GM12878 (cell line): ENCODE measurements around the gene ADPRS.

ENCODE experiments used
- CEBPB ChIP-seq, 2 experiments: fragments of 150-350 bp in 1 of 2; IDR thresholded peaks; 2 replicates each; pipeline ENCODE4 v1.6.1; 2012 to 2014; ENCODE audit warnings: low read depth in 2 of 2, low read length in 2 of 2, borderline replicate concordance in 1 of 2, inconsistent platforms in 1 of 2
- EZH2 ChIP-seq: IDR thresholded peaks from 2 replicates; pipeline ENCODE4 v1.6.1; 2012; ENCODE audit warnings: low read depth, mild to moderate bottlenecking, control low read depth, inconsistent platforms, low read length, borderline replicate concordance; ENCODE audit not compliant: control insufficient read depth
- GABPA ChIP-seq: IDR thresholded peaks from 2 replicates; pipeline ENCODE4 v1.6.1; 2014; ENCODE audit warnings: antibody characterized with exemption, low read depth, mild to moderate bottlenecking, inconsistent platforms
- POLR2AphosphoS5 ChIP-seq: IDR thresholded peaks from 2 replicates; pipeline ENCODE4 v1.6.1; 2011; ENCODE audit warnings: mild to moderate bottlenecking, low read length, inconsistent platforms
- ZNF24 ChIP-seq: fragments of 450-650 bp; IDR thresholded peaks from 2 replicates; pipeline ENCODE4 v1.6.1; 2017; ENCODE audit warnings: antibody characterized with exemption, mild to moderate bottlenecking
- TF ChIP-seq, protein P1 (sequence below), 3 experiments: IDR thresholded peaks in 2 of 3; conservative IDR thresholded peaks in 1 of 3; 2 replicates each; pipeline ENCODE4 v1.5.1; 2011; ENCODE audit warnings: low read depth in 3 of 3, low read length in 3 of 3, mild to moderate bottlenecking in 3 of 3, control low read depth in 2 of 3, moderate library complexity in 2 of 3, inconsistent platforms in 1 of 3, mixed read lengths in 1 of 3; ENCODE audit not compliant: control insufficient read depth in 2 of 3, insufficient read depth in 1 of 3; ENCODE audit errors: extremely low read depth in 1 of 3
- TF ChIP-seq, protein P2 (sequence below): IDR thresholded peaks from 2 replicates; pipeline ENCODE4 v1.6.1; 2012; ENCODE audit warnings: improper control_type of control experiment, low read depth, low read length; ENCODE audit not compliant: insufficient replicate concordance

DNA sequence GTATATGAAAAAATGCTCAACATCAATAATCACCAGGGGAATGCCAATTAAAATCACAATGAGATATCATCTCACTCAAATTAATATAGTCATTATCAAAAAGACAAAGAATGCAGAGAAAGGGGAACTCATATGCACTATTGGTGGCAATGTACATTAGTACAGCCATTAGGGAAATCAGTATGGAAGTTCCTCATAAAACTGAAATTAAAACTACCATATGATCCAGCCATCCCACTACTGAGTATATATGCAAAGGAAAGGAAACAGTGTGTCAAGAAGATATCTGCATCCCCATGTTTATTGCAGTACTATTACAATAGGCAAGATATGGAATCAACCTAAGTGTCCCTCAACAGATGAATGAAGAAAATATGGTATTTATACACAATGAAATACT lies 36.9 kb upstream of the ADPRS start:
- TF ChIP-seq, protein P1, sequence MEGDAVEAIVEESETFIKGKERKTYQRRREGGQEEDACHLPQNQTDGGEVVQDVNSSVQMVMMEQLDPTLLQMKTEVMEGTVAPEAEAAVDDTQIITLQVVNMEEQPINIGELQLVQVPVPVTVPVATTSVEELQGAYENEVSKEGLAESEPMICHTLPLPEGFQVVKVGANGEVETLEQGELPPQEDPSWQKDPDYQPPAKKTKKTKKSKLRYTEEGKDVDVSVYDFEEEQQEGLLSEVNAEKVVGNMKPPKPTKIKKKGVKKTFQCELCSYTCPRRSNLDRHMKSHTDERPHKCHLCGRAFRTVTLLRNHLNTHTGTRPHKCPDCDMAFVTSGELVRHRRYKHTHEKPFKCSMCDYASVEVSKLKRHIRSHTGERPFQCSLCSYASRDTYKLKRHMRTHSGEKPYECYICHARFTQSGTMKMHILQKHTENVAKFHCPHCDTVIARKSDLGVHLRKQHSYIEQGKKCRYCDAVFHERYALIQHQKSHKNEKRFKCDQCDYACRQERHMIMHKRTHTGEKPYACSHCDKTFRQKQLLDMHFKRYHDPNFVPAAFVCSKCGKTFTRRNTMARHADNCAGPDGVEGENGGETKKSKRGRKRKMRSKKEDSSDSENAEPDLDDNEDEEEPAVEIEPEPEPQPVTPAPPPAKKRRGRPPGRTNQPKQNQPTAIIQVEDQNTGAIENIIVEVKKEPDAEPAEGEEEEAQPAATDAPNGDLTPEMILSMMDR (IDR thresholded peaks at IDR 0.05 in 2 of 3, conservative IDR thresholded peaks at IDR 0.05 in 1 of 3; ENCODE audit: control insufficient read depth in 2 of 3, extremely low read depth in 1 of 3, insufficient read depth in 1 of 3, low read depth in 3 of 3, low read length in 3 of 3) = no peak
- TF ChIP-seq EZH2 (no peak), ZNF24 (no peak), CEBPB (IDR thresholded peaks at IDR 0.05; ENCODE audit: borderline replicate concordance in 1 of 2, low read depth in 2 of 2, low read length in 2 of 2) (no peak), GABPA (no peak), POLR2AphosphoS5 (no peak)
- TF ChIP-seq, protein P2, sequence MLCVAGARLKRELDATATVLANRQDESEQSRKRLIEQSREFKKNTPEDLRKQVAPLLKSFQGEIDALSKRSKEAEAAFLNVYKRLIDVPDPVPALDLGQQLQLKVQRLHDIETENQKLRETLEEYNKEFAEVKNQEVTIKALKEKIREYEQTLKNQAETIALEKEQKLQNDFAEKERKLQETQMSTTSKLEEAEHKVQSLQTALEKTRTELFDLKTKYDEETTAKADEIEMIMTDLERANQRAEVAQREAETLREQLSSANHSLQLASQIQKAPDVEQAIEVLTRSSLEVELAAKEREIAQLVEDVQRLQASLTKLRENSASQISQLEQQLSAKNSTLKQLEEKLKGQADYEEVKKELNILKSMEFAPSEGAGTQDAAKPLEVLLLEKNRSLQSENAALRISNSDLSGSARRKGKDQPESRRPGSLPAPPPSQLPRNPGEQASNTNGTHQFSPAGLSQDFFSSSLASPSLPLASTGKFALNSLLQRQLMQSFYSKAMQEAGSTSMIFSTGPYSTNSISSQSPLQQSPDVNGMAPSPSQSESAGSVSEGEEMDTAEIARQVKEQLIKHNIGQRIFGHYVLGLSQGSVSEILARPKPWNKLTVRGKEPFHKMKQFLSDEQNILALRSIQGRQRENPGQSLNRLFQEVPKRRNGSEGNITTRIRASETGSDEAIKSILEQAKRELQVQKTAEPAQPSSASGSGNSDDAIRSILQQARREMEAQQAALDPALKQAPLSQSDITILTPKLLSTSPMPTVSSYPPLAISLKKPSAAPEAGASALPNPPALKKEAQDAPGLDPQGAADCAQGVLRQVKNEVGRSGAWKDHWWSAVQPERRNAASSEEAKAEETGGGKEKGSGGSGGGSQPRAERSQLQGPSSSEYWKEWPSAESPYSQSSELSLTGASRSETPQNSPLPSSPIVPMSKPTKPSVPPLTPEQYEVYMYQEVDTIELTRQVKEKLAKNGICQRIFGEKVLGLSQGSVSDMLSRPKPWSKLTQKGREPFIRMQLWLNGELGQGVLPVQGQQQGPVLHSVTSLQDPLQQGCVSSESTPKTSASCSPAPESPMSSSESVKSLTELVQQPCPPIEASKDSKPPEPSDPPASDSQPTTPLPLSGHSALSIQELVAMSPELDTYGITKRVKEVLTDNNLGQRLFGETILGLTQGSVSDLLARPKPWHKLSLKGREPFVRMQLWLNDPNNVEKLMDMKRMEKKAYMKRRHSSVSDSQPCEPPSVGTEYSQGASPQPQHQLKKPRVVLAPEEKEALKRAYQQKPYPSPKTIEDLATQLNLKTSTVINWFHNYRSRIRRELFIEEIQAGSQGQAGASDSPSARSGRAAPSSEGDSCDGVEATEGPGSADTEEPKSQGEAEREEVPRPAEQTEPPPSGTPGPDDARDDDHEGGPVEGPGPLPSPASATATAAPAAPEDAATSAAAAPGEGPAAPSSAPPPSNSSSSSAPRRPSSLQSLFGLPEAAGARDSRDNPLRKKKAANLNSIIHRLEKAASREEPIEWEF = no peak
